ENCODE data around the gene TMEM243. TPM values are rescaled to one million over a fixed set of nuclear protein-coding genes. Genes with fewer than 3 reads are reported as not detected.
"Not testable (repeated sequence)": the region's sequence is repeated elsewhere in the genome, so short reads cannot be mapped to it uniquely, and the experiment has no call there.

The TMEM243 gene
- total RNA-seq (10 to 100 TPM; 25.3 to 37.7 TPM), polyA plus RNA-seq (10 to 100 TPM; 16.9 to 46.6 TPM)
- long read RNA-seq, donor 1, transcript TMEM243-203 (5 exons, 1,273 nt) = major isoform, 20 of 38 reads
- long read RNA-seq, donor 1, transcript TMEM243-201 (4 exons, 1,063 nt) = minor isoform, 9 of 38 reads
- long read RNA-seq, donor 1, partial matches to known transcripts = 0 of 38 reads
- long read RNA-seq, donor 1, other reads (novel, unspliced or antisense) = 7 of 38 reads
- long read RNA-seq, donor 2, transcript TMEM243-203 (5 exons, 1,273 nt) = major isoform, 10 of 26 reads
- long read RNA-seq, donor 2, transcript TMEM243-201 (4 exons, 1,063 nt) = minor isoform, 7 of 26 reads
- long read RNA-seq, donor 2, partial matches to known transcripts = 1 of 26 reads
- long read RNA-seq, donor 2, other reads (novel, unspliced or antisense) = 7 of 26 reads

- peaks cover 0 to 7% of the 10 kb centered on the region in 2 donors for H3K4me1 ChIP-seq (ENCODE audit: control insufficient read depth in 1 of 2, insufficient read depth in 2 of 2, low read length in 2 of 2)
- peak within 1 kb of the TSS; percentile 80 to 96 for H3K4me3 ChIP-seq (ENCODE audit: low read length in 2 of 2)
- peak; percentile 92 for DNase-seq
- no peaks in the 10 kb centered on the region for H3K9me3 ChIP-seq (ENCODE audit: control insufficient read depth, low read length)
- intact Hi-C loops (cut with DNase I) = loop anchor here (1.0 to 10.0 kb wide), 4 partner anchors 67 to 292 kb away; partner anchors contain the start of genes DMTF1 (in 2 of the 2) and ELAPOR2 (in 2 of the 2)
- no peaks in the 10 kb centered on the region for H3K36me3 ChIP-seq (ENCODE audit: control insufficient read depth in 1 of 2, insufficient read depth in 2 of 2, low read length in 1 of 2)
- 1% methylated on average over 36 to 41 of the region's 41 CpGs for WGBS, 2 donors
- H3K27ac ChIP-seq (ENCODE audit: low read depth in 1 of 2, low read length in 2 of 2) = peak within 1 kb of the TSS; percentile 23 to 72
- no peaks in the 10 kb centered on the region for H3K27me3 ChIP-seq (ENCODE audit: control insufficient read depth in 1 of 2, insufficient read depth in 2 of 2, low read length in 1 of 2)
- peak; percentile 93 for ATAC-seq (ENCODE audit: low FRiP score)
Observed at GRCh38 chr7:87219545-87220025, at the start of gene TMEM243. Gene TMEM243 (minus strand): TSS chr7:87219732. CDS start chr7:87219503, 229 bp downstream.

GRCh38 chr7:87267239-87267900, 47.8 kb upstream of the TMEM243 start:
- peaks cover 4% of the 10 kb centered on the region for H3K9me3 ChIP-seq (ENCODE audit: control insufficient read depth, low read length)
- ATAC-seq (ENCODE audit: low FRiP score) (no peak), DNase-seq (no peak)
- no peak overlapping the region for H3K4me3 ChIP-seq (ENCODE audit: low read length in 2 of 2)
- no peak overlapping the region for H3K27ac ChIP-seq (ENCODE audit: low read depth in 1 of 2, low read length in 2 of 2)
- no peaks in the 10 kb centered on the region for H3K27me3 ChIP-seq (ENCODE audit: control insufficient read depth in 1 of 2, insufficient read depth in 2 of 2, low read length in 1 of 2)
- intact Hi-C loops (cut with DNase I) = no loop called here
- no peaks in the 10 kb centered on the region for H3K4me1 ChIP-seq (ENCODE audit: control insufficient read depth in 1 of 2, insufficient read depth in 2 of 2, low read length in 2 of 2)
- 73% methylated on average over 3 of the region's 3 CpGs for WGBS, 2 donors
- H3K36me3 ChIP-seq (ENCODE audit: control insufficient read depth in 1 of 2, insufficient read depth in 2 of 2, low read length in 1 of 2) = no peaks in the 10 kb centered on the region

- Histone ChIP-seq H3K9me3 (ENCODE audit: control insufficient read depth, low read length) (peaks cover 4% of the 10 kb centered on the region), H3K36me3 (ENCODE audit: control insufficient read depth in 1 of 2, insufficient read depth in 2 of 2, low read length in 1 of 2) (no peaks in the 10 kb centered on the region), H3K27ac (ENCODE audit: low read depth in 1 of 2, low read length in 2 of 2) (no peak overlapping the region), H3K4me3 (ENCODE audit: low read length in 2 of 2) (no peak overlapping the region), H3K4me1 (ENCODE audit: control insufficient read depth in 1 of 2, insufficient read depth in 2 of 2, low read length in 2 of 2) (no peaks in the 10 kb centered on the region), H3K27me3 (ENCODE audit: control insufficient read depth in 1 of 2, insufficient read depth in 2 of 2, low read length in 1 of 2) (no peaks in the 10 kb centered on the region)
- intact Hi-C loops (cut with DNase I) = no loop called here
- no peak for DNase-seq
- no peak for ATAC-seq (ENCODE audit: low FRiP score)
- 85 to 89% methylated on average over 8 of the region's 8 CpGs for WGBS, 2 donors
Observed at GRCh38 chr7:87263537-87263936, 44.0 kb upstream of the TMEM243 start.

GRCh38 chr7:87253589-87254087, 34.1 kb upstream of the TMEM243 start:
- no peak for ATAC-seq (ENCODE audit: low FRiP score)
- no peaks in the 10 kb centered on the region for H3K36me3 ChIP-seq (ENCODE audit: control insufficient read depth in 1 of 2, insufficient read depth in 2 of 2, low read length in 1 of 2)
- intact Hi-C loops (cut with DNase I) = no loop called here
- H3K9me3 ChIP-seq (ENCODE audit: control insufficient read depth, low read length) = no peaks in the 10 kb centered on the region
- no peak overlapping the region for H3K4me3 ChIP-seq (ENCODE audit: low read length in 2 of 2)
- 68 to 71% methylated on average over 3 of the region's 3 CpGs for WGBS, 2 donors
- no peaks in the 10 kb centered on the region for H3K27me3 ChIP-seq (ENCODE audit: control insufficient read depth in 1 of 2, insufficient read depth in 2 of 2, low read length in 1 of 2)
- no peak overlapping the region for H3K27ac ChIP-seq (ENCODE audit: low read depth in 1 of 2, low read length in 2 of 2)
- H3K4me1 ChIP-seq (ENCODE audit: control insufficient read depth in 1 of 2, insufficient read depth in 2 of 2, low read length in 2 of 2) = peaks cover 0 to 3% of the 10 kb centered on the region in 2 donors
- DNase-seq = no peak

GRCh38 chr7:87245671-87246070, 26.1 kb upstream of the TMEM243 start:
- H3K4me3 ChIP-seq (ENCODE audit: low read length in 2 of 2); H3K36me3 ChIP-seq (ENCODE audit: control insufficient read depth in 1 of 2, insufficient read depth in 2 of 2, low read length in 1 of 2); ATAC-seq (ENCODE audit: low FRiP score); H3K9me3 ChIP-seq (ENCODE audit: control insufficient read depth, low read length); H3K27me3 ChIP-seq (ENCODE audit: control insufficient read depth in 1 of 2, insufficient read depth in 2 of 2, low read length in 1 of 2); intact Hi-C loops (cut with DNase I); DNase-seq; H3K27ac ChIP-seq (ENCODE audit: low read depth in 1 of 2, low read length in 2 of 2); H3K4me1 ChIP-seq (ENCODE audit: control insufficient read depth in 1 of 2, insufficient read depth in 2 of 2, low read length in 2 of 2): not testable (repeated sequence)
- WGBS, 2 donors = 90 to 93% methylated on average over 5 of the region's 5 CpGs

- not testable (repeated sequence) for H3K27me3 ChIP-seq (ENCODE audit: control insufficient read depth in 1 of 2, insufficient read depth in 2 of 2, low read length in 1 of 2); H3K4me3 ChIP-seq (ENCODE audit: low read length in 2 of 2); ATAC-seq (ENCODE audit: low FRiP score); H3K9me3 ChIP-seq (ENCODE audit: control insufficient read depth, low read length); DNase-seq; H3K36me3 ChIP-seq (ENCODE audit: control insufficient read depth in 1 of 2, insufficient read depth in 2 of 2, low read length in 1 of 2); H3K27ac ChIP-seq (ENCODE audit: low read depth in 1 of 2, low read length in 2 of 2); H3K4me1 ChIP-seq (ENCODE audit: control insufficient read depth in 1 of 2, insufficient read depth in 2 of 2, low read length in 2 of 2)
- 56 to 62% methylated on average over 11 of the region's 11 CpGs for WGBS, 2 donors
- intact Hi-C loops (cut with DNase I) = loop anchor here (5.0 kb wide), 1 partner anchor 311 kb away; no protein-coding TSS in a partner anchor
Observed at GRCh38 chr7:87238464-87239051, 19.0 kb upstream of the TMEM243 start.

GRCh38 chr7:87234949-87235348, 15.4 kb upstream of the TMEM243 start:
- ATAC-seq (ENCODE audit: low FRiP score) (no peak), DNase-seq (no peak)
- Histone ChIP-seq H3K27ac (ENCODE audit: low read depth in 1 of 2, low read length in 2 of 2) (no peak overlapping the region), H3K4me1 (ENCODE audit: control insufficient read depth in 1 of 2, insufficient read depth in 2 of 2, low read length in 2 of 2) (peaks cover 0 to 4% of the 10 kb centered on the region in 2 donors), H3K9me3 (ENCODE audit: control insufficient read depth, low read length) (no peaks in the 10 kb centered on the region), H3K4me3 (ENCODE audit: low read length in 2 of 2) (no peak overlapping the region), H3K36me3 (ENCODE audit: control insufficient read depth in 1 of 2, insufficient read depth in 2 of 2, low read length in 1 of 2) (no peaks in the 10 kb centered on the region), H3K27me3 (ENCODE audit: control insufficient read depth in 1 of 2, insufficient read depth in 2 of 2, low read length in 1 of 2) (no peaks in the 10 kb centered on the region)
- intact Hi-C loops (cut with DNase I) = loop anchor here (5.0 kb wide), 1 partner anchor 308 kb away; no protein-coding TSS in a partner anchor

GRCh38 chr7:87231711-87232110, 12.2 kb upstream of the TMEM243 start:
- no peak overlapping the region for H3K4me3 ChIP-seq (ENCODE audit: low read length in 2 of 2)
- intact Hi-C loops (cut with DNase I) = no loop called here
- DNase-seq = no peak
- H3K4me1 ChIP-seq (ENCODE audit: control insufficient read depth in 1 of 2, insufficient read depth in 2 of 2, low read length in 2 of 2) = peaks cover 0 to 4% of the 10 kb centered on the region in 2 donors
- no peak overlapping the region for H3K27ac ChIP-seq (ENCODE audit: low read depth in 1 of 2, low read length in 2 of 2)
- no peaks in the 10 kb centered on the region for H3K27me3 ChIP-seq (ENCODE audit: control insufficient read depth in 1 of 2, insufficient read depth in 2 of 2, low read length in 1 of 2)
- no peaks in the 10 kb centered on the region for H3K9me3 ChIP-seq (ENCODE audit: control insufficient read depth, low read length)
- no peaks in the 10 kb centered on the region for H3K36me3 ChIP-seq (ENCODE audit: control insufficient read depth in 1 of 2, insufficient read depth in 2 of 2, low read length in 1 of 2)
- ATAC-seq (ENCODE audit: low FRiP score) = no peak
